GM18873 (cell line): ENCODE measurements around the gene SCP2.

Experiments used
- ATAC-seq: cut with Tn5 transposase; IDR thresholded peaks from one replicate; pipeline ENCODE4 v1.9.1; 2021; ENCODE audit warnings: mild to moderate bottlenecking, moderate library complexity, moderate number of reproducible peaks; ENCODE audit not compliant: unreplicated experiment, low FRiP score

The SCP2 gene

DNA sequence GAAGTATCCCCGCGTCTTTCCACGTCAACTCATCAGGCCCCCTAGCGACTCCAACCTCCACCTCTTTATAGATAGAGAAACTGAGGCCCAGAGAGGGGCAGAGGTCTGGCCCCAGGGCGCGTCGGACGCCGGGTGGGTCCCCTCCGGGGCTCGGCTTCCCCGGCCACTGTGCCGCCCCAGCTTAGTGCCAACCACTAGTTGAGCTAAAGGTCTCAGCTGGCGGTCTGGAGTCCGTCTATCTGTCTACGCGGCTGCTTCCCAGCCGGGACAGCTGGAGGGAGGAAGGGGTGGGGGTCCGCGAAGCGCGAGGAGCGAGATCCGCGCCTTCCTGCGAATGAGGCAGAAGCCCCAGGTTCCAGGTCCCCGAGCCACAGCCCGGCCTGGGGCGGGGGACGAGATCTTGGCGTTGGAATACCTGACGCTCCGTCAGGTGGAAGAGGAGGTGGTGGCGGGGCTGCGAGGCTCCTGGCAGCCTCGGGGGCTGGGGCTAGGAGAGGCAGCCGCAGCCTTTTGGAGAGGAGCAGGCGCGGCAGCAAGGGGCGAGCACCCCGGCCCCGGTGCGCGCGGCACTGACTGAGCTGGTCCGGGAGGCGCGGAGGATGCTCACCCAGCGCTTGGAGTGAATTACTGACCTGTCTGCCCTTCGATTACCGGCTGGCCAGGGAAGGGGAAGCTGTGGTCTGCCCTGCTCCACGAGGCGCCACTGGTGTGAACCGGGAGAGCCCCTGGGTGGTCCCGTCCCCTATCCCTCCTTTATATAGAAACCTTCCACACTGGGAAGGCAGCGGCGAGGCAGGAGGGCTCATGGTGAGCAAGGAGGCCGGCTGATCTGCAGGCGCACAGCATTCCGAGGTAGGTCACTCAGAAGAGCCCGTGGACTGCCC lies 135.9 kb downstream of the SCP2 start:
- ATAC-seq = no peak

- ATAC-seq = no peak
Measured at GRCh38 chr1:53063744-53064515, 136.9 kb downstream of the SCP2 start.

GRCh38 chr1:53065391-53065790 lies 138.3 kb downstream of the SCP2 start:
- no peak for ATAC-seq

GRCh38 chr1:53066488-53066887 lies 139.4 kb downstream of the SCP2 start:
- ATAC-seq = no peak

- ATAC-seq = no peak
Measured at GRCh38 chr1:53066891-53067738, 140.0 kb downstream of the SCP2 start.

GRCh38 chr1:53067886-53068285 lies 140.8 kb downstream of the SCP2 start:
- ATAC-seq = no peak

DNA sequence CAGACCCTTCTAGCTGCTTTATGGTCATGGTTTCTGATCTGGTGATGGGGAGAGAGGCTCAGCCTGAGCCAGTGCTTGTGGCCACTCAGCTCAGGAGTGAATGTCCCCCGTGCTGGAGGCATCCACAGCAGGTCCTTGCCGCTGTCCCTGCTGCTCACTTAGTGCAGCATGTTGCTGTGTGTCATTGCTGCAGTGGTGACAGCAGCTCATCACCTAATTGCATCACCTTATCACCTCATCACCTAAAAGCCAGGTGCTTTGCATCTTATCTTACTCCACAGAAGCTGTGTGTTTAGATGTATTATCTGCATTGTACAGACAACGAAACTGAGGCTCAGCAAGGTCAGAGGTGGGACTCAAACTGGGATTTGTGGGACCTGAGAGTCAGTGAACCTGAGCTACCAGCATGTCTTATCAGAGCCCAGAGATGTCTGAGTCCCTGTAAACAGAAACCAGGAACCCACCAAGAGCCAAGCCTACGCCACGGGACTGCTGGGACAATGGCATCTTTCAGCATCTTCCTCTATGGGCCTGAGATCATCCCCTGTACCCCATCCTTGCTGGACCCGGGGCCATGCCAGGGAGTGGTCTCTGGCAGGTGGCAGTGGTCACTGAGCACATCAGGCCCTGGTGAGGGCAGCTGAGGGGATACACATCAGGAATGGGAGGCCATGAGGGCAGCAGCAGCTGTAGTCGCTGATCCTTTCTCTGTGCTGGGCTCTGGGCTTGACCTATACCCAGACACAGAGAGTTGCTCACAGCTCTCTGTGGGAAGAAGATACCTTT lies 141.4 kb downstream of the SCP2 start:
- no peak for ATAC-seq

- no peak for ATAC-seq
Measured at GRCh38 chr1:53069265-53069662, 142.2 kb downstream of the SCP2 start.

GRCh38 chr1:53069663-53070327 lies 142.7 kb downstream of the SCP2 start:
- ATAC-seq = no peak

DNA sequence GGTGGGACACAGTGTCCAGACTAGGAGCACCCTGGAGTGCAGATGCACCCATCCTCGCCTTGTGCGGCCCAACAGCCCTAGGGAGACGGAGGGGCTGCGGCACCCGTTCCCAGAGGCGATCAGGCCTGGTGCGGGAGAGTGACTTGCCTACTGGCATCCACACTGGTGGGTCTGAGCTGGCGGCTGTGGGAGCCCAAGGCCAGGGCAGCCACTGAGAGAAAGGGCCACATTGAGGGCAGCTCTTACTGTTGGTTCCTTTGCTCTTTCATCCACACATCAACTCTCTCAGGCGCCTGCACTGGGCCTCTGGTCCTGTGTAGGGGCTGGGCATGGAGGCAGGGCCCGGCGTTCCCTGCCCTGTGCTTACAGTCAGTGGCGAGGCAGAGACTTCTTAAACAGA lies 143.5 kb downstream of the SCP2 start:
- no peak for ATAC-seq

DNA sequence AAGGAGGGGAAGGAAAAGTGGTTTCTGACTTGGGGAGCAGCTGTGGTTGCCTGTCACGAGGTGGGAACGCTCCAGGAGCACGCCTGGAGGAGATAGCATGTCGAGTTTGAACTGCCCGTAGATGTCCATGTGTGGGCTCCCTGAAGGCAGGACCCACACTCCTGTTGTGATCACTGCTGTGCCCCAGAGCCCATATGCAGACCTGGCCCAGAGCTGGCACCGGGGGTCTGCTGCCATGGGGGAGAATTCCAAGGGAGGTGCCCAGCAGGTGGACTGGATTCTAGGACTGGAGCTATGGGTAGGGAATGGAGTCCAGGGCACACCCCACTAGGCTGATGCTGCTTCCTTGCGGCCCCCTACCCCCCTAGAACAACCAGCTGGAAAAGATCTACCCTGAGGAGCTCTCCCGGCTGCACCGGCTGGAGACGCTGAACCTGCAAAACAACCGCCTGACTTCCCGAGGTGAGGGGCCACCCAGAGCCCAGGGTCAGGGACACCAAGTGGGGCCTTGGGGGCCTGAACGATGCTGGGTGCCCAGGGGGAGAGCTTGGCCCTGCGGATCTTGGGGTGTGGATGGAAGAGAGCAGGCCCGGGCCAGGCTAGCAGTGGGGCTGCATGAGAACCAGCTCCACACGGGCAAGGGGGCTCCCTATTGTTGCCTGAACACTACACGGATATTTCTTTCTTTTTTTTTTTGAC lies 144.2 kb downstream of the SCP2 start:
- no peak for ATAC-seq

DNA sequence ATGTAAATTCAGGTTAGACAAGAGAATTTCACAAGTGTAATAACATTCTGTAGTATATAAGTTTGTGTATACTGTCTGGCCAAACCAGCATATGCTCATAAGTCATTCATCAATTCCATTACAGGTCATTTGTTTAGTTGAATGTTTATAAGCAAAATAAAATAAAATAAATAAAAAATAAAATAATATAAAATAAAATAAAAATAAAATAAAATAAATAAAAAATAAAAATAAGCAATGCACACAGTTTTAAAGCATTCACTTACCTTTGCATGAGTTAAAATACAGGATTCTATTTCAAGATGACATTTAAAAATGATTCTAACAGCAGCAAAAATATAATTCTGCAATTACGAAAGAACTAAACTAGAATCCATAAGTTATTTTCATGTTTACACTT lies 144.8 kb downstream of the SCP2 start:
- no peak for ATAC-seq

- no peak for ATAC-seq
Measured at GRCh38 chr1:53073287-53073686, 146.2 kb downstream of the SCP2 start.

GRCh38 chr1:53073868-53074311 lies 146.8 kb downstream of the SCP2 start:
- no peak for ATAC-seq

DNA sequence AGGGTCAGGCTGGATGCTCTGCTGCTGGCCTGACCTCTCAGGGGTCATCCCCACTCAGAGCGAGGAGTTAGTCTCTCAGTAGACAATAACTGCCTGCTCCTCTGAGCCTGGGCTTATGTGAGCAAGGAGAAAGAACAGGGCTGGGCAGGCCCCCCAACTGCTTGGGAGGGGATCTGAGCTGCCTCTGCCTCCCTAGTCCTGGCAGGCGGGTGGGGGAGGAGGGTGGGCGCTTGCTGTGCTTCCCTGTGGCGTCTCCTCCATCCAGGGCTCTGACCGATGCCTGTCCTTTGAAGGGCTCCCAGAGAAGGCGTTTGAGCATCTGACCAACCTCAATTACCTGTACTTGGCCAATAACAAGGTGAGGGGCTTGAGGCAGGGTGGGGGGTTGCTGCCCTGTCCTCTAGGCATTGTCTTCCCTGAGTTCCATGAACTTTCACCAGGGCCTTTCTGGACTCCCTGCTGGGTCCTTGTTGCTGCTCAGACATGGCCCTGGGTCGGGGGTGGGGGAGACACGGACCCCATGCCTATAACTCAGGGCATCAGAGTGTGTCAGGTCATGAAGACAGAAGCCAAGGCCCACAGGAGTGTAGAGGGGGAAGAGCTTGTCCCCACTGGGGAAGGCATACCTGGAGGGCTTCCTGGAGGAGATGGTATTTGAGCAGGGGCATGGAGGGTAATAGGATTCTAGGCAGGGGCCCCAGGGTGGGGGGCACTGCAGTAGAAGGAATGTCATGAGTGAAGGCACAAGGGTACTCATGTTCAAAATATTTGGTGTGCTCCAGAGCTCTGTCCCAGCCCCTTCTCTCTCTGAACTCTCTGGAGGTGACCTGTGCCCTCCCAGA lies 147.5 kb downstream of the SCP2 start:
- ATAC-seq = no peak

- no peak for ATAC-seq
Measured at GRCh38 chr1:53075206-53075605, 148.1 kb downstream of the SCP2 start.

- ATAC-seq = no peak
Measured at GRCh38 chr1:53075761-53076163, 148.7 kb downstream of the SCP2 start.

- no peak for ATAC-seq
Measured at GRCh38 chr1:53076165-53076564, 149.1 kb downstream of the SCP2 start.
